Activated CD4-positive, alpha-beta T cell treated with anti-CD3 and anti-CD28 coated beads, Interleukin-2, amount 50 U/mL, for 48 hours (primary cell): ENCODE data around the gene SLC22A8.
"Not testable (repeated sequence)": the region's sequence is repeated elsewhere in the genome, so short reads cannot be mapped to it uniquely, and the experiment has no call there.

ENCODE experiments used
- DNase-seq, 2 experiments: peaks; one replicate each; pipeline ENCODE4 v3.0.0-alpha.2; 2020

The SLC22A8 gene

DNA sequence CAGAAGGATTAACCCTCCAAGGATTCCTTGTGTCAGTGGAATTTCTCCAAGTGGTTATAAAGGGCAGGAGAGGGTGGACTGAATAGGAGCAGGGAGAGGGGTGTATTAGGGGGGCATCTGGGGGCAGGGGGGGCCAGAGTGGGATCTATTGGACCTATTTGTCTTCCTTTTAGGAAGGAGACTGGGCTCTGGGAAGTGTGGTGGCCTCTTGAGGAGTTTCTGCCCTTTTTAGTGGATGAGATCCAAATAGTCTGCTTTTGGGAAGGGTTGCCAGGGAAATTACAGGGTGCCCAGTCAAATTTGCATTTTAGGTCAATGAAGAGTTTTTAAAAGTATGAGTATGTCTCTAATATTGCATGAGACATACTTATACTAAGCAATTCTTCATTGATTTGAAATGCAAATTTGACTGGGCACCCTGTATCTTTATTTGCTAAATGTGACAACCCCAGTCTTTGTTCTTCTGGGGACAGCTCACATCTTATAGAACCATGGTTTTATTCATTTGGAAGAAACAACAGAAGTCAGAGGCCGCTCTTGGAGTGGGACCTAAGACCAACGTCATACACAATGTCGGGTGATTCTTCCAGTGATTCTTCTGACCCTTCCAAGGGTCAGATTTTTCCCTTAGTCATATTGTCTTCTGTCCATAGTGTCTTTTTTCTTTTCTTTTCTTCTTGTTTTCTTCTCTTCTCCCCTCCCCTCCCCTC lies 30.4 kb downstream of the SLC22A8 start:
- no peak for DNase-seq

DNA sequence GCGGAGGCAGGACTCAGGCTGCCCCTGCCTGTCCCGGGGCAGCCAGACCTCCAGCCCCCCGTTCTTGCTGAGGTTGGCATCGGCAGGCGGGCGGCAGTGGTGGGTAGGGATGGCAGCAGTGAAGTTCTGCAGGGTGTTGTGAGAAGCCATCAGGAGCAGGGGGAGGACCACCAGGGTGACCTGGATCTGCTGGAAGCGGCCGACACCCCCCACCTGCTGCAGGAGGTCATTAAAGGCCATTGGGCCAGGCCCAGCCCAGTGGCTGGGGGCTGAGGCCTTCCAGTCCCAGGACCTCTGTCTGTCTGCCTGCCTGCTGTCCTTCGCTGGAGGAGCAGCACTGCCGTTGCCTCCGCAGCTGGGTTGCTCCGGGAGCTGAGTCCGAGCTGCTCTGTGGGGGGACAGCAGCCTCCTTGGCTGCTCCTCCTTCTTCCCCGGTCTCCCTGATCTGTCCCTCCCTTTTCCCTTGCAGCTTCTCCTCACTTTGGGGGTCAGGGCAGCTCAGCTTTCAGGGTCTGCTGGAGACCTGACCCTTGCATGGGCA lies 31.1 kb downstream of the SLC22A8 start, which contains the start of gene SLC22A6:
Gene SLC22A6 (minus strand): TSS at position 517 of the 541 bp plus-strand sequence. CDS start 277 bp downstream, at position 240.
- DNase-seq: no peak

DNA sequence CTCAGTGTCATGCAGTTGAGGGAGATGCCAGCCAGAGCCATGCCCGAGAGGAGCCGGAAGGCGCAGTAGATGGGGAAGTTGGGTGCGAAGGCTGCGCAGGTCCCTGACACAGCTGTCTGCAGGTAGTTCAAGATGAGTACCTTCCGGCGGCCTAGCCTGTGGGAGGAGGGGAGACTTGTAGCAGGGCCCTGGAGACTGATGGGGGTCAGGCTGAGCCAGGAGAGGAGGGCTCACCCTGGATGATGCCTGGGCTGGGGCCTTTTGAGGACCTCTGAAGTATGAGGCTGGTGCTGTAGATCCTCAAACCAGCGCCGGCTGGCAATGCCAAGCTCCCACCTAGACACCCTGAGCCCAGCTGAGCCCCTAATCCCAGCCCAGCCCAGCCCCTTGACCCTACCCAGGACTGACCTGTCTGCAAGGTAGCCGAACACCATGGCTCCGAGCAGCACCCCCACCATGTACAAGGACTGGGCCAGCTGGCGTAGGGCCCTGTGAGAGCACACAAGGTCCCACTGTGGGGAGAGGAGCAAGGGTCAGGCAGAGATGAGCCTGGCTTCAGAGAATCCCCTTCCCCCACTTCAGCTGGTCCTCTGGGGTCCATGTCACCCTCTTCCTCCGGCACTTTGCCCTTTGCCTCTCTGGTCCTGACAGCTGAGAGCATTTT lies 32.0 kb downstream of the SLC22A8 start:
- no peak for DNase-seq

DNA sequence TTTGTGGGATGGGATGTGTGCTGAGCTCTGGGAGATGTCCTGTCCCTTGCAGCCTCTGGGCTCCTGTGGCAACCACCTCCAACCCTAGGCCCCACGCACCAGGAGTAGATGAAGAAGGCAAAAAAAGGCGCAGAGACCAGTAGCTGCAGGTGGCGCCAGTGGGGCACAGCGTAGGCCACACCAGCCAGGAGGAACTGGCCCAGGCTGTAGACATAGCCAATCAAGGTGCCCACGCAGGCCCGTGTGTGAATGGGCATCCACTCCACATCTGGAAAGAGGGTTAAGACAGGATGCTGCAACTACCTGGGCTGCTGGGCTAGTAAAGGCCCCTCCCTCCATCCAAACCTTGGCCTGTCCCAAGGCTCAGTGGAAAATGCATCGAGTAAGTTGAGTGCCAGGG lies 33.9 kb downstream of the SLC22A8 start:
- no peak for DNase-seq

DNA sequence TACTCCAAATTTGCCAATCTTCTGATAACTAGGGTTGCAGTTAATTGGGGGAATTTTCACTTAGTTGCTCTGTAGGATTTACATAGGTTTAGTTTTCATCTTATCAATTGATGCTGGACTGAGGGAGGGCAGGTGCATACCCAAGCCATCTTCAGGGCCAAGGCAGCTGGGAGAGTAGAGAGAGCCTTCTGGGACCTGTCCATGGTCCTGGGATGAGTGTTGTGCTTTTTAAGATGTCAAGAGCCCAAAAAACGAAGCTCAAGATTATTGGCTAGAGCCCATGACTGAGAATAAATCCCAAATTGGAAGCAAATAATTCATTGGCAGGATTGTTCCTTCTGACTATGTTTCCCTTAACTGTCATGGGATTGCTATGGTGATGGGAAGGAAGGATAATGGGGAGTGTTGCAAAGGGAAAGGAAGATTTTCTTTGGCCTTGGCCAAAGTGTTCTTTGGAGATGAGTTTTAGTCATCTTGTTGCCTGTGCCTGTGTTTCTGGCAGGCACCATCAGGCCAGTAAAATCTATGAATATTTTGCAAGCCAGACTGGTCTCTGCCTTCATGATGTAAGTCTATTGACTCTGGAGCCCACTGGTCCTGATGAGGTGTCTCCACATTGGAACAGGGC lies 35.4 kb downstream of the SLC22A8 start:
- no peak for DNase-seq

DNA sequence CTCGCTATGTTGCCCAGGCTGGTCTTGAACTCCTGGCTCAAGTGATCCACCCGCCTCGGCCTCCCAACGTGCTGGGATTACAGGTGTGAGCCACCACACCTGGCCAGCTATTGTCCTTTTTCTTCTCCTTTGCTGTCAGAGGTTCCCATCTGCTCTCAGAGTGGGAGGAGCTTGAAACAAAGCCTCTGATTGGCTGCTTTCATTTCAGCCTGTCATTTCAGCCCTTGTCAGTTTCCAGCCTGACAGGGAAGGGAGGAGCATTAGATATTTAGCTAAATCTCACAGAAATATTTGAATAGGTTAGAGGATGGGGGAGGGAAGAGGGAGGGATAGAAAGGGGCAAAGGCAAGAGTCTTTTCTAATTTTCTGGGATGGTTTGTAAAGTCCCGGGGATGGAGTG lies 39.5 kb downstream of the SLC22A8 start:
- DNase-seq: no peak

DNA sequence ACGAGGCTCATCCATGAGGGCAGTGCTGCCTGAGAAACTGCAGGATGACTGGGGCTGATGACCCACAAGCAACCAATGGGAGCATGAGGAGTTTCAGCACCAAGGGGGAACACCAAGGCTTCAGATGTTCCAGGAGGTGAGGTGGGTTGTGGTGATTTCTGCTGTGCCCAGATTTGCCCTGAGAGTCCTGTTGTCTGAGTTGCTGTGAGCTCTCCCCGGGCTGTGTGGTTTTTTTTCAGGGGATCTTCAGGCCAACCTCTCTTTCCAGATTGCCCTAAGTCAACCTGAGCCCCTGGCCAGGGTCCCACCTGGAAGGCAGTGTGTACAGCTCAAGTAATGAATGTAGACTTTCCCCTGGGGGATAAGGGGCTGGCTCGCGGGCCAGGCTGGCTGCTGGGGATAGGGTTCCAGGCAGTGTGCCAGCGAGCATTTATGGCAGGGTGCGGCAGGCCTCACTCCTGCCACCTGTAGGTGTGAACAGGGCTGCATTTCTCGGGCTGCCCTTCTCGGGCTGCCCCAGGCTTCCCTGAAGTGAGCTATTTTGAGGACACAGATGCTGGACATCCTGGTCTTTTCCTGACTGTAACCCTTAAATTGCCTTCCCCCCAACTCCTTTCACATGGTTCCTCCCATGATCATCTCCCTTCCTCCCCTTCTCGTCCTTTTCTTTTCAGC lies 40.7 kb downstream of the SLC22A8 start:
- peak; percentile 6 to 30 for DNase-seq

DNA sequence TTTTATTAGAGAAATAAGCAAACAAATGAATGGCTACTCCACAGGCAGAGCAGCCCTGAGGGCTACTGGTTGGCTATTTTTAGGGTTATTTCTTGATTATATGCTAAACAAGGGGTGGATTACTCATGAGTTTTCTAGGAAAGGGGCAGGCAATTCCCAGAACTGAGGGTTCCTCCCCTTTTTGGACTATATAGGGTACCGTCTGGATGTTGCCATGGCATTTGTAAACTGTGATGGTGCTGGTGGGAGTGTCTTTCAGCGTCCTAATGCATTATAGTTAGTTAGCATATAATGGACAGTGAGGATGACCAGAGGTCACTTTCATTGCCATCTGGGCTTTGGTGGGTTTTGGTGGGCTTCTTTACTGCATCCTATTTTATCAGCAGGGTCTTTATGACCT lies 50.1 kb downstream of the SLC22A8 start:
- no peak for DNase-seq

DNA sequence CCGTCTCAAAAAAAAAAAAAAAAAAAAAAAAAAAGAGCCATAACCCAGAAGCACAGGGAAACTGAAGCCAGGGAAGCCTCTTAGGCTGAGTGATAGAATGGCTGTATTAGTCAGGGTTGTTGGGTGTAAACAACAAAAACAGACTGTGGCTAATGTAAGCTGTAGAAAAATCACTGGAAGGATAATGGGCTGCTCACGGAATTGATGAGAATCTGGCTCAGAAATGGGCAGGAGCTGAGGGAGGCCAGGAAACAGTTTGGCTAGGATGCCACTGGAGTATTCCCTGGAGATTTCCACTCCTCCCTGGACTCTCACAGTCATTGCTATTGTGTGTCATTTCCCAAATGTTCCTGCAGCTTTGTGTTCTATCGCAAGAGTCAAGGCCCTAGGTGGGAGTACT lies 53.2 kb downstream of the SLC22A8 start:
- DNase-seq: no peak

DNA sequence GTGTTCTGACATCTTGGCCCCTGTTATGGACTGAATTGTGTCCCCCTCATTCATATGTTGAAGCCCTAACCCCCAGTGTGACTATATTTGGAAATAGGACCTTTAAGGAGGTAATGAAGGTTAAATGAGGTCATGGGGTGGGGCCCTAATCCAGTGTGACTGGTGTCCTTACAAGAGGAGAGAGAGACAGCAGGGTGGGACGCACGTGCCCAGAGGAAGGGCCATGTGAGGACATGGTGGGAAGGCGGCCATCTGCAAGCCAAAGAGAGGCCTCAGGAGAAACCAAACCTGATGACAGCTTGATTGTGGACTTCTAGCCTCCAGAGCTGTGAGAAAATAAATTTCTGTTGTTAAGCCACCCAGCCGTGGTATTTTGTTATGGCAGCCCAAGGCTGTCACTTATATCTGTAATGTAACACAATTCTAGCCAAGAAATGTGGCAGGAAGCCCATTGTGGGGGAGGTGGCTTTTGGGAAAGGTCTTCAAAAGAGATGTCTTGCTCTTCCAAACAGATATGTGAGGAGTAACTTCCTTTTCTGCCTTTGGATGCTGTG lies 54.5 kb downstream of the SLC22A8 start:
- no peak for DNase-seq

DNA sequence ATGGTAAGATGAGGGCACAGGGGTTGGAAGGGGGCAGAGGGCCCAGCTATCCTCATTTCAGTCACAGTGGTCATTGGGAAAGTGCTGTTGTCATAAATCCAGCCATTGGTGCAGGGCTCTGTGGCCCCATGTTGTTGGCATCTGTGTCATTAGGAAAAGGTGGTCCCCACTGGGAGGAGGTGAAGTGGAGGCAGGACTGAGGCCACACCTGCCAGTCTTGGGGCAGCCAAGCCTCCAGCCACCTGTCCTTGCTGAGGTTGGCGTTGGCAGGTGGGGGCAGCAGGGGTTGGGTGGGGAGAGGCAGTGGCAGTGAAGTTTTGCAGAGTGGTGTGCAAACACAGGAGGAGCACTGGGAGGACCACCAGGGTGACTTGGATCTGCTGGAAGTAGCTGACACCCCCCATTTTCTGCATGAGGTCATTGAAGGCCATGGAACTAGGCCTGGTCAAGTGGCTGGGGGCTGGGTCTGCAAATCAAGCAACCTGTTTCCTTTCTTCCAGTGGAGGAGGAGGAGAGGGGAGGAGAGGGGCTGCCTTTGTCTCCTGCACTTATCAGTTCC lies 56.1 kb downstream of the SLC22A8 start:
- DNase-seq: no peak

DNA sequence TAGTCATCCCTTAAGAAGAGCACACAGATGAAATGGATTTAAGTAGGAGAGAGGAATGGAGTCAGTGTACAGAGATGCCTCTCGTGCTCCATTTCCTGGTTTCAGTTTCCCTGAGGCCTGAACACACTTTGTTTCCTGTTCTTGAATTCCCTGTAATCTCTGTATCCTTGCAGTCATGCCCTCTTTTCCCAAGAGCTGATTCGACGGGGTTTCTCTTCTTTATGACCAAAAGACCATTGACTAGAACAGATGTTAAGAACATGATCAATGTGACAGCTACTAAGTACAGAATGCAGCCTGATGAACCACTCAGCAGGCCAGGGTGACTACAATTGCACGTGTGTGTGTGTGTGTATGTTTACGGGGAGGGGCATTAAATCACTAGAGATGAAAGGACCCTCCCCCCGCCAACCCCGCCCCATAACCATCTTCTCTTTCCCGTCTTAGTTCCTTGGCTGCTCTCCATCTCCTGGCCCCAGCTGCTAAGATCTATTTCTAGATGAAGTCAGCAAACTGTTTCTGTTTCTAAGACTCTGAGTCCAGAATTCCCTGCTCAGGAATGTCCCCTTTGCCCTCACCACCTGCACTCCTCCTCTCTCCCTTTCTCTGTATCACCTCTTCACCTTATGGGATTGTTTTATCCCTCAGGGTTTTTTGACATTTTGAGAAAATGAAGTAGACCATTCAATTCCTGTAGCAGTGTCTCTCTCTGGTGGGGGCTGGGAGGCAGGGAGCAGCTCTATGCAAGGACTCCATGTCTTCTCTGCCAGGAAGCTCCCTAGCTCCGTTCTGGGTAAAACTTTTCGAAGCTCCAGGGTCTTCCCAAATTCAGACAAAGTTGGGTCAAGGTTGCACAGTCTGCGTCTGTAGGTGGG lies 56.9 kb downstream of the SLC22A8 start:
- DNase-seq: no peak

DNA sequence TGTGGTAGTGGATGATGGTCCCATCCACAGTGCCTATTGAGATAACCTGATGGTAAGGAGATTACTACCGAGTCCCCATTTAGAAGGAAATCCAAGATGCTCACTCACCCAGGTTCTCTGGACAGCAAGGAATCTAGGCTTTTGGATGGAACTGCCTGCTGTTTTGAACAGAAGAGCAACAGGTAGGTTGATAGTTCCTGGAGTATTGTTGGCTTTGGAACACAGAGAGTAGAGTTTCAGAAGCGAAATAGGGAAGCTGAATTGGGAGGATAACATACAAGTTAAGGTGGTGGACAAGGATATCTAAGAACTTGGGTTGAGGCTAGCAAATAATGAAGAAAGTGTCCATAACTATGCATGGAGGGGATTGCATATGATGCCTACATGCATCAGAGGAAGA lies 58.5 kb downstream of the SLC22A8 start:
- DNase-seq: no peak

DNA sequence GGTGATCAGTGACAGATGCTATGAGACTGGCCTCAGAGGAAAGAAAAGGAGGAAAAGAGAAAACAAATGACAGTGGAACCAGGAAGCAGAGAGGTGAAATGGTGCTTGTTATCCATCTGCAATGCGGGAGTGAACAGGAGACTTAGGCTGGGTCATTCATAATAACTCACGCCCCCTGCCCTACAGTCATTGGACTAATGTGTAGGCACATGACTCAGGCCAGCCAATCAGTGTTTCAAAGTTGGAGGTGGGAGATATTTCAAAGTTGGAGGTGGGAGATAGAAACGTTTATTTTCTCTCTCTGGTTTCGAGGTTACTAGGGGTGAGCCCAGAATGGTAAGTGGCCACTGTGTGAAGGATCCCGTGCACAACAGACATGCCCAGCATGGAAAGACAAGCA lies 61.2 kb downstream of the SLC22A8 start:
- DNase-seq: no peak

DNA sequence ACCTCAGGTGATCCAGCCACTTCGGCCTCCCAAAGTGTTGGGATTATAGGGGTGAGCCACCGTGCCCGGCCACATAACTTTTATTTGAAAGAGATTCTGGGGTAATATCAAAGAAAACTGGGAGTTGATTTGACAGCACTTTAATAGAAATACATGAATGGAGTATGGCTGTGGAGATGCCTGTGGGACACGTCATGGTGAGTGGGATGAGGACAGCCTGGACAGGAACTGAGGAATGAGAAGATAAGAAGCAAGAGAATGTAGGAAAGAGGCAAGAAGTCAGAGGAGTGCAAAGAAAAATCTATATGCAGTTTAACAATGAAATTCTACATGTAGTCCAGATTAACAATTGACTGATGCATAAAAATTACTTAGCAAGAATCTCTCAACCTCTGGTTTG lies 61.8 kb downstream of the SLC22A8 start:
- no peak for DNase-seq

DNA sequence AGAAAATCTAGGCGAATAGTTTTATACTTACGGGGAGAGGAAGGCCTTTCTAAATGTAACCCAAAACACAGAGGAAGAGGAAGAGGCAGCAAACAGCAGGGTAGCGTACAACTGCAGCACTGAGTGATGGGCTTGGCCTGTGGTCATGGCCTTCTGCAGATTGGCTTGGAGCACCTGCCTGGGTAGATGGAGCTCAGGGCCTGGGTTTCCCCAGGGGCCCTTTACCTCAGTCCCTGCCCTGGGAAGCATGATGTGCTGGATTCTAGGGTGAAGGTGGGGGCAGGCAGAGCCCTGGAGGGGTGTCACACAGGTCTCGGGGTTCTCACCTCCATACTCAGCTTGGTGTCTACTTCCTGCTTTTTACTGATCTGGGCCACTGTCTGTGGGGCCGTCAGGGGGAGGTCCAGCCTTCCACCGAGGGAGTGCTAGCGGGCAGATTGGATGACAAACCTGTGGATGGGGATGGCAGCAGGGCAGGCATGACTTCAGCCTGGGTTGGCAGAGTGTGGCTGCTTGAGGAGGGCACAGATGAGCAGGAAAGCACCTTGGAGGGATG lies 66.8 kb downstream of the SLC22A8 start:
- DNase-seq: no peak

DNA sequence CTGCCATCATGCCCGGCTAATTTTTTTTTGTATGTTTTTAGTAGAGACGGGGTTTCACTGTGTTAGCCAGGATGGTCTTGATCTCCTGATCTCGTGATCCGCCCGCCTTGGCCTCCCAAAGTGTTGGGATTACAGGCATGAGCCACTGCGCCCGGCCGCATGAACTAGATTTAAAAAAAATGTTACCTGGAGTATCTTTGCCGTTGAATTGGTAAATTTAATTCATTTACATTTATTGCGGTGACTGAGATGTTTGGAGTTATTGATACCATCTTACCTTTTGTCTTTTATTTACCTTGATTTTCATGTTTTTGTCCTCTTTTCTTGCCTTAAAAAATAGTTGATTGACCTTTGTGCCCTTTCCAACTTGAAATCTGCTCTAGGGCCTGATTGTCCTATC lies 70.1 kb downstream of the SLC22A8 start:
- not testable (repeated sequence) for DNase-seq
